Cardiac muscle cell (in vitro differentiated cells and primary cell): ENCODE data around the gene NCAM2. TPM values are rescaled to one million over a fixed set of nuclear protein-coding genes. Genes with fewer than 3 reads are reported as not detected.

Experiments used
- DNase-seq, 2 donors: peaks; one replicate each; pipeline versions ENCODE4 v3.0.0 to v3.0.0-alpha.2; 2010 to 2017; ENCODE audit warnings: low read depth in 1 of 2, low spot score in 1 of 2
- H3K27ac ChIP-seq: fragments of 200-600 bp; sonication (generic); 2 replicates; pipeline ENCODE4 v1.5.1; 2016
- H3K27me3 ChIP-seq: fragments of 200-600 bp; sonication (generic); 2 replicates; pipeline ENCODE4 v1.6.0; 2016; ENCODE audit warnings: control low read depth
- H3K36me3 ChIP-seq: fragments of 200-600 bp; sonication (generic); 2 replicates; pipeline ENCODE4 v1.5.1; 2016; ENCODE audit warnings: control low read depth
- H3K4me1 ChIP-seq: fragments of 200-600 bp; sonication (generic); 2 replicates; pipeline ENCODE4 v1.8.1; 2017; ENCODE audit warnings: low read depth, mild to moderate bottlenecking, mixed run types
- H3K4me3 ChIP-seq: fragments of 200-600 bp; sonication (generic); 2 replicates; pipeline ENCODE4 v1.5.1; 2016; ENCODE audit warnings: mild to moderate bottlenecking
- H3K9me3 ChIP-seq: fragments of 200-600 bp; sonication (generic); 2 replicates; pipeline ENCODE4 v1.5.1; 2017; ENCODE audit warnings: low read depth, mild to moderate bottlenecking, control low read depth
- polyA plus RNA-seq: library from polyadenylated mRNA; unstranded; fragments of >200 nt; fragmentation: Nextera tagmentation; extraction: Ambion mirVana; gene quantifications from 2 replicates; pipeline ENCODE4 v1.2.1, GENCODE V29; 2016
- total RNA-seq: library from RNA; depleted of rRNA; stranded (reverse); fragments of >200 nt; gene quantifications from 2 replicates; pipeline ENCODE4 v1.2.3, GENCODE V29; 2016
- TF ChIP-seq, protein P1 (sequence below): IDR thresholded peaks from 2 replicates; pipeline ENCODE4 v1.5.1; 2012; ENCODE audit warnings: low read depth, mild to moderate bottlenecking, low read length

The NCAM2 gene
- total and polyA plus RNA-seq, 2 experiments from 2014 or later, result 0.45 to 2.6 TPM

DNA sequence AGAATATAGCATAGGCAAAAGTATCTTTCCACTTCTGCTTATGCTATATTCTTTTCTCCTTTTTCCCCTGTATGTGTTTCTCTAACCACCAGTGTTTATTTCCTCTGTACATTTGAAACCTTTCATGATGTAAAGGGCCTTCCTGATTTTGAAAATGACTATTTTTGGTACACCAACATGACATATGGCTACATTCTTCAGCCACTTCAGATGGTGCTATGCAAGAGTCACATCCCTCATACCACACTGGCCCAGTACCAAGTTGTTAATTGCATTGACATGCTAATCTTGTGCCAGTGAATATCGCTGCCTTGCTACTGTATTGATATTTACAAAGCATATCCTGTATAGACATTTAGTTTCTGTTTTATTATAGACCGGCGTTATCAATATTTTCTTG, 408.7 kb downstream of the NCAM2 start:
- Histone ChIP-seq H3K4me3 (no peak overlapping the region), H3K36me3 (no peaks in the 10 kb centered on the region), H3K9me3 (peaks cover 6% of the 10 kb centered on the region), H3K27me3 (no peaks in the 10 kb centered on the region), H3K27ac (no peak overlapping the region), H3K4me1 (no peaks in the 10 kb centered on the region)
- TF ChIP-seq, protein P1, sequence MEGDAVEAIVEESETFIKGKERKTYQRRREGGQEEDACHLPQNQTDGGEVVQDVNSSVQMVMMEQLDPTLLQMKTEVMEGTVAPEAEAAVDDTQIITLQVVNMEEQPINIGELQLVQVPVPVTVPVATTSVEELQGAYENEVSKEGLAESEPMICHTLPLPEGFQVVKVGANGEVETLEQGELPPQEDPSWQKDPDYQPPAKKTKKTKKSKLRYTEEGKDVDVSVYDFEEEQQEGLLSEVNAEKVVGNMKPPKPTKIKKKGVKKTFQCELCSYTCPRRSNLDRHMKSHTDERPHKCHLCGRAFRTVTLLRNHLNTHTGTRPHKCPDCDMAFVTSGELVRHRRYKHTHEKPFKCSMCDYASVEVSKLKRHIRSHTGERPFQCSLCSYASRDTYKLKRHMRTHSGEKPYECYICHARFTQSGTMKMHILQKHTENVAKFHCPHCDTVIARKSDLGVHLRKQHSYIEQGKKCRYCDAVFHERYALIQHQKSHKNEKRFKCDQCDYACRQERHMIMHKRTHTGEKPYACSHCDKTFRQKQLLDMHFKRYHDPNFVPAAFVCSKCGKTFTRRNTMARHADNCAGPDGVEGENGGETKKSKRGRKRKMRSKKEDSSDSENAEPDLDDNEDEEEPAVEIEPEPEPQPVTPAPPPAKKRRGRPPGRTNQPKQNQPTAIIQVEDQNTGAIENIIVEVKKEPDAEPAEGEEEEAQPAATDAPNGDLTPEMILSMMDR, result no peak
- DNase-seq, result no peak

DNA sequence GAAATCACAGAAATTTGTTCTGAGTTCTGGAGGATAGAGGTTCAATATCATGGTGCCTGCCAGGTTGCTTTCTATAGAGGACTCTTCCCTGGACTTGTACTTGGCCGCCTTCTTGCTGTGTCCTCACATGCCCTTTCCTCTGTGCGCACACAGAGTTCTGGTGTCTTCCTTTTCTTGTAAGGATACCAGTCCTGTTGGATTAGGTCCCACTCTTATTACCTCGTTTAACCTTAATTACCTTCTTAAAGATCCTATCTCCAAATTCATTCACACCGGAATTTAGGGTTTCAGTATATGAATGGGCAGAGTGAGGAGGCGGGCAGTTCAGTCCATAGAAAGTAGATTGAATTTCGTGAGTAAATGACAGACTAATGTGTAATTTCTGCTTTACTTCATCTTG, 413.9 kb downstream of the NCAM2 start:
- DNase-seq, result no peak
- no peaks in the 10 kb centered on the region for H3K36me3 ChIP-seq
- H3K4me3 ChIP-seq, result no peak overlapping the region
- H3K4me1 ChIP-seq, result no peaks in the 10 kb centered on the region
- TF ChIP-seq, protein P1, result no peak
- no peaks in the 10 kb centered on the region for H3K27me3 ChIP-seq
- H3K9me3 ChIP-seq, result no peaks in the 10 kb centered on the region
- no peak overlapping the region for H3K27ac ChIP-seq

- peak in 1 of 2 donors; percentile 78 for DNase-seq
These were observed 417.5 kb downstream of the NCAM2 start for GRCh38 chr21:21415741-21416140.

DNA sequence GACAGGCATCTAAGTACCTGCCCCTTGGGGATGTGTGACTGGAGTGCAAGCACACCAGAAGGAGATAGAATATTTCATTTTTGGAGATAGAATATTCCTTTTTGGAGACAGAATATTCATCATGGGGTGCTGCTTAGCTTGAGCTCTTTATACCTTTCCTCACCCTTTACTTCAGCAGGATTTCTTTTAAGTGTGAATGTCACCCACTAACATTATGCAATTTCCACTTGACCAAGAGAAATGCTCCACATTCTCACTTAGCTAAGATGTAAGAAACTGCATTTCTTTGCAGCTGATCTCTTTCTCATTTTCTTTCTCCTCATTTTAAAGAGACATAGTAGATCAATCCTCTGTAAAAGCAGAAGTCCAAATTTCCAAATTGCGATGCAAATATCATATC, 436.7 kb downstream of the NCAM2 start:
- H3K27ac ChIP-seq, result no peak overlapping the region
- H3K9me3 ChIP-seq, result no peaks in the 10 kb centered on the region
- no peaks in the 10 kb centered on the region for H3K27me3 ChIP-seq
- TF ChIP-seq, protein P1, result no peak
- H3K4me1 ChIP-seq, result no peaks in the 10 kb centered on the region
- DNase-seq, result no peak
- no peak overlapping the region for H3K4me3 ChIP-seq
- H3K36me3 ChIP-seq, result no peaks in the 10 kb centered on the region

More at GRCh38 chr21:21415741-21416140, 417.5 kb downstream of the NCAM2 start:
- H3K27me3 ChIP-seq, result no peaks in the 10 kb centered on the region
- no peaks in the 10 kb centered on the region for H3K36me3 ChIP-seq
- TF ChIP-seq, protein P1, result no peak
- H3K4me1 ChIP-seq, result no peaks in the 10 kb centered on the region
- H3K9me3 ChIP-seq, result no peaks in the 10 kb centered on the region
- no peak overlapping the region for H3K27ac ChIP-seq
- no peak overlapping the region for H3K4me3 ChIP-seq

DNA sequence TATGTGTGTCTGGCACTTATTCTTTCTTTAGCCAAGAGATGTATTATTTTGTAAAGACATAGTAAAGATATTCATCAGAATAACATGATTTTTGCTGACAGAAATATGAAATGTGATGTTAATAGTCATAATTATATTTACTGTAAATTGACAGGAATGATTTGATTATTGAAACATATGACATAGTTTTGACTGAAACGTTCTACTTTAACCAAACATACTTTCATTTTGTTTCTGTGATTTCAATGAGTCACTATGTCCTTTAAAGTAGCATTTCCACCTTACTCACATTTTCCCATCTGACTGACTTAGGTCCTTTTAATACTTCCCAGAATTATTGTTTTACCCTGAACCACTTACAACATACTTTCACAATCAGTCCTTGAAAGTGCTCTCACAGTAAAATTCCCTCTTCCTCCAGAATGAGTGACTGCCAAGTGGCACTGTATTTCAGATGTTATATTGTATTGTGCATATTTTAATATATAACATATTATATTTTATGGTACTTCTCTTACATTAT, 437.9 kb downstream of the NCAM2 start:
- TF ChIP-seq, protein P1, result no peak
- no peak overlapping the region for H3K27ac ChIP-seq
- H3K36me3 ChIP-seq, result no peaks in the 10 kb centered on the region
- H3K9me3 ChIP-seq, result no peaks in the 10 kb centered on the region
- H3K4me3 ChIP-seq, result no peak overlapping the region
- H3K27me3 ChIP-seq, result no peaks in the 10 kb centered on the region
- no peaks in the 10 kb centered on the region for H3K4me1 ChIP-seq
- peak in 1 of 2 donors; percentile 39 for DNase-seq

- Histone ChIP-seq H3K27ac (no peak overlapping the region), H3K9me3 (no peaks in the 10 kb centered on the region), H3K4me1 (no peaks in the 10 kb centered on the region), H3K4me3 (no peak overlapping the region), H3K36me3 (no peaks in the 10 kb centered on the region), H3K27me3 (no peaks in the 10 kb centered on the region)
- peak in 1 of 2 donors; percentile 21 for DNase-seq
- TF ChIP-seq, protein P1, result no peak
These were observed 441.6 kb downstream of the NCAM2 start for GRCh38 chr21:21439761-21440160.
